ENCODE results near the gene FYCO1.
A peak's percentile ranks its signal among the peaks of the same experiment; 100 is the strongest.

The FYCO1 gene

DNA sequence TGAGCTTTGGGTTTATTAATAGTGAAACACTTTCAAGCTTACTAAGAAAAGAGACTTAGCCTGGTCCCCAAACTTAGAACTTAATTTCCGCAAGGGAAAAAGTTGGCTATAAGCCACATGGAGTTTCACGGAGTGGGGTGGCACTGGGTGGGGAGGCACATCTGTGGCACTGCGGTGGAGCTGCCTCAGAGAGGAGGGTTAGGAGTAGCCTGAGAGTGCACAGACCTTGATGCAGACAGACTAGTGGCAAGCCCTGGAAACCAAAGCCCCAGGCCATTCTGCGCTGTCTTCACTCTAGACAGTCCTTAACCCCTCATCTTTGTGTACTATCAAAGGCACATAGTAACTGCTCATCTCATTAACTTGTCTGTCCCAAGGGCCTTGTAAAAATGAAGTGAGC, 30.4 kb downstream of the FYCO1 start:
- DNase-seq (ENCODE audit: low read depth in 3 of 3) = no peak

- peak in 1 of 3 experiments; percentile 51 for DNase-seq (ENCODE audit: low read depth in 3 of 3)
These were observed 31.5 kb downstream of the FYCO1 start for GRCh38 chr3:45964139-45964538.

- no peak for DNase-seq (ENCODE audit: low read depth in 3 of 3)
These were observed 33.6 kb downstream of the FYCO1 start for GRCh38 chr3:45962033-45962432.

DNA sequence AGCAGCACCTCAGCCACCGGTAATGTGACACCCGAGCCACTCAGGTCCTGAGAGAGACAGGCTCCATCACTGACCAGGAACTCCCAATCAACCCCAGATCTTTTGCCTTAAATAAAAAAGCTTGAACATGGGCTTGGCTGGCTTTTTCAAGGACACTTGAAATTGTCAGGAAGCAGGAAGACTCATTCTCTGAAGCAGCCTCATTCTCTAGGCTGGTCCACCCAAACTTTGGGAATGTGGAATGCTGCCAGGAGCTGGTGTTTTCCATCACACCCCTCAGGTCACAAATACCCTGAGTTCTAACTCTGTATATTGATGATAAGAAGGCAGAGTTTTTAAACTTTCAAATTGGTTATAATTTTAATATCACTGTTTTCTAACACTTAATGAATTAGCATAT, 35.3 kb downstream of the FYCO1 start:
- no peak for DNase-seq (ENCODE audit: low read depth in 3 of 3)

GRCh38 chr3:45959201-45959600, 36.4 kb downstream of the FYCO1 start:
- no peak for DNase-seq (ENCODE audit: low read depth in 3 of 3)

- DNase-seq (ENCODE audit: low read depth in 3 of 3) = no peak
These were observed 37.3 kb downstream of the FYCO1 start for GRCh38 chr3:45958321-45958791.

- no peak for DNase-seq (ENCODE audit: low read depth in 3 of 3)
These were observed 38.0 kb downstream of the FYCO1 start for GRCh38 chr3:45957586-45957985.

GRCh38 chr3:45955706-45956105, 39.9 kb downstream of the FYCO1 start:
- DNase-seq (ENCODE audit: low read depth in 3 of 3) = no peak

DNA sequence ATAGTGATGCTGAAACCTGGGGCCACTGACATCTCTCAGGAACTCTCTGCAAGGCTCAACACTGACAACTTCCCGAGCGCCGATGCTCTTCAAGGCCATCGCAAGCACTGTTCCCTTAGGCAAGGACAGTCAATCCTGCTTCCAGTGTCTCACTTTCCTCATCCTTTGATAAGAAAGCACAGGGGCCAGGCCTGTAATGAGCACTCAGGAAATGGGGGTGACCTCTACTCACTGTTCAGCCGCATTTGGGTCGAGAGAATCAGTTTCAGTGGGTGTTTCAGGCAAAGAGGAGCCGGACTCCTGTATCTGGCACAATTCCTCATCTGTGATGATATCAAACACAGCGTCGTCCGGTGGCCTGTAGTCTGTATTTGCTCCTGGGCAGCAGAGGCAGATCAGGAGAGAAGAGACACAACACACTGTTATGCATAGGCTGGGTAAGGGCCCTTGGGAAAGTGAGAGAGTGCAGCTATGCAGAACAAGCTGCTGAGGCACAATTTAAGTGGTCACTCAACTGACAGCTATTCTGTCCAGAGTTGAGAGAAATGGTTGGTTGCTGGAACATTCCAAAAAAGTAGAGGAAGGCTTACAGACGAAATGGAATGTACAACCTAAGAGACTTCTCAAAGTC, 40.5 kb downstream of the FYCO1 start:
- no peak for DNase-seq (ENCODE audit: low read depth in 3 of 3)

GRCh38 chr3:45954306-45954705, 41.3 kb downstream of the FYCO1 start:
- DNase-seq (ENCODE audit: low read depth in 3 of 3) = no peak

- no peak for DNase-seq (ENCODE audit: low read depth in 3 of 3)
These were observed 42.1 kb downstream of the FYCO1 start for GRCh38 chr3:45953536-45953935.

DNA sequence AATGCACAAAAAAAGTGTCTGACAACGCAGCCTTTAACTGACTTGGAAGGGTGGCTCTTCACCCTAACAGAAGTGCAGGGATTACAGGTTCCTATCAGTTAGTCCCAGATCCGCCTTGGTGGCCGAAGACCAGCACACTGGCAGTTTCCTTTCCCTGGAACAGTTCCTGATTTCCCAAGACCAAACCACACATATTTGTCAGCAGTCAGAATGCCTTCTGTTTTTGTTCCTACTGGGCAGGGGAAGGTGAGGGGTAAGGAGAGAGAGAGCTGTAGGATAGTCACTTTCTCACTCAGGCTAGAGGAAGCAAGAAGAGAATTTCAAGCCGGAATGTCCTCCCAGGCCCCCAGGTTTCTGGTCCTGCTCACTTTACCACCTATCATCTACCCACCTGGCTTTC, 43.2 kb downstream of the FYCO1 start:
- DNase-seq (ENCODE audit: low read depth in 3 of 3) = no peak

DNA sequence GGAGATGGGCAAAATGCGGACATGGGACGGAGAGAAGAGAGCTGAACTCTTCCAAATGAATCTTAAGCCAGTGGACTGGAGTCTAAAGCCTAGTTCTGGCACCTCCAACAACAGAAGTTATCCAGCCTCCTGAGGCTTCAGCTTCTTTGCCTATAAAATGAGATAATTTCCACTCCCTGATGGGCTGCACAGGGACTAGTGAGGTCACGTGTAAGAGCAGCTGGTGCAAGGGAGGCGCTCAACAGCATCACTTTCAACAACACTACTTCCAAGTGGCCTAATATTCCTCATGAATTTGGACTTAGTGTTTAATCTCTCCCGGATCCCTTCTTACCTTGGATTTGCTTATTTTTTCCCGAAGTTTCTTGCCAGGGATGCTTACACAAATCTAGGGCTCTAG, 43.7 kb downstream of the FYCO1 start:
- DNase-seq (ENCODE audit: low read depth in 3 of 3) = no peak

DNA sequence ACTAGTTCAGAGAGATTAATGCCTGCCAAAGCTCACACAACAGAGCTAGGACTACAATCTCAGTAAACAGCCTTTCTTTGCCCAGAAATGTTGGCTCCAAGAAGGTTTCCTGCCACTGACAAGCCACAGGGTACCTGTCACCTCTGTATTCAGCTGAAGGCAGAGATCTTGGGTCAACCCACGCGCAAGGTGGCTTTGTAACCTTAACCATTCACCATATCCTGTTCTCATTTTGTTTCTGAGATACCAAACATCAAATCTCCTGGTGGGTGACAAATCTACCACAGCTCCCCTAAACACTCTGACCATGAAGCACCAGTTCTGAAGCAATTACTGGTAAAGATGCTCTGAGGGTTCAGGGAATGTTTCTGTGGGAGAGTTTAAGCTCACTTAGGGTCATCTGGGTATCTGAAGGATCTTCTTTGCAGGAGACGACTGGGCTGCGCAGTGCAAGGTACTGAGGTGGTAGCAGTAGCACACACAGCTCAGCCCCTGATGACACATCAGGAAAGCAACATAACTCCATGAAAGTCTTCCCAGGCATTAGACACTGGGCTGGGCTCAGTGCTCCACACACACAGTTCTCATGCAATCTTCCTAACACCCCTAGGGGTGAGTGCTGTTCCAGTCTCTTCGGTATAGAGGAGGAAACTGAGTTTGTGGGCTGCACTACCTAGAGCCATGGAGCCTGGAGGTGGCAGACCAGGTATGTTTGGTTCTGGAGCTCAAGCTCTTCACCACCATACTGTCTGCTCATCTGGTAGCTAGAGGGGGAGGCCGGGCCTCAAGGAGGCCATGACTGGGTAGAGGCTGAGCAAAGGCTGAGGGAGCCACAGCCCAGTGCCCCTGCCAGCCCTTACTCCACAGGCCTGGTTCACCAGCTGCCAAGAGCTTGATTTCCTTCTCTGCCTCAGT, 44.7 kb downstream of the FYCO1 start:
- peak in 1 of 3 experiments; percentile 41 for DNase-seq (ENCODE audit: low read depth in 3 of 3)

GRCh38 chr3:45950131-45950530, 45.5 kb downstream of the FYCO1 start:
- DNase-seq (ENCODE audit: low read depth in 3 of 3) = no peak

DNA sequence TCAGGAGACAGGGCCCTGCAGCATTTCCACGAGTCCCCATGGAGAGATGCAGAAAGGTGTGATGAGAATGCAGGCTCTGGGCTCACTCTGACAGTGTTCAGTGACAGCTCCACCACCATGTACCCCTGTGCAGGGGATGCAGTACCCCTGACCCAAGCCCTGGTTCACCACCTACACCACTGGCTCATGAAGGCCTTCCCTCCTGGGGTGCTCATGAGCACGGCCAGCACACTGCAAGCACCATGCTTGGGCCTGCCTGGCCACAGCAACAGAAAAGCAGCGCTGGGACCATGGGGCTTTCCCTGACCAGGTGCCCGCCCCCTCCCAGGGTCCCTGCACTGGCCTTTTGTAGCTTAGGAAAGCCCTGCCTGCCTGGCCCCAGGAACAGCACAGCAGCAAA, 46.2 kb downstream of the FYCO1 start:
- DNase-seq (ENCODE audit: low read depth in 3 of 3) = no peak

- no peak for DNase-seq (ENCODE audit: low read depth in 3 of 3)
These were observed 46.7 kb downstream of the FYCO1 start for GRCh38 chr3:45948881-45949280.

DNA sequence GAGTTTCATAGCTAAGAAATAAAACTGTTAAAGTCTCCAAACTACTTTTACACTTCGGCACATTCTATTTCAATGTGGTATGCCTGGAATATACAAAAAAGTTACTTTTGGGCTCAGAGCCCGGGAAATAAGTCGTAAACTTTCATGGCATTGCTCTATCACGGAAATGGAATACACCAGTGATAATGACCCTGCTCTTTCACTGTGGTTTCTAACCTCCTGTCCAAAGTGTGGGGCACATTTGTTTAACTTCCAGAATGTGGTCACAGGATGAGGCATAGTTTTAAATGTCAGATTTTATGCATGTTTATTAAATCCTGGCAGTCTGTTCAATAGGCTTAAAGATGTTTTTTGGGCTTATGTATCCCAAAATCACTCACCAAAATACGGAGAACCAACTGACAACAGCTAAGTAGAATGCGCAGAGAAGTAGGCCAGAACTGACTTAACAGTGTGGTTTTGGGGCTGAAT, 47.3 kb downstream of the FYCO1 start:
- no peak for DNase-seq (ENCODE audit: low read depth in 3 of 3)

DNA sequence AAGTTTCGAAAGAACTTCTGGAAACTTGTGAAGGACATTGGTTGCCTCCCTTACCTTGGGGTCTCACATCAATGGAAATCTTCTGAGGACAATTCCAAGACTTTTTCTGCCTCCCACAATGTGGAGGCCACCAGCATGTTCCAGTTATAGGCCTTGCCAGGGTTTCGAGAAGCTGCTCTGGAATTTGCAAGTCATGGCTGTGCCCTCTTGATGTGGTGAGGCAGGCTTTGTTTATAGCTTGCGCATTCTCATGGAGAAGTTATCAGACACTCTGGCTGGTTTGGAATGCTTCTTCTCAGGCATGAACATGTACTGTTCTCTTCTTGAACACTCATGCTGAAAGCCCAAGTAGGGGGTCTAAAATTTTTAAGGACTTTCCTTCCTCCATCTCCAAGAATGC, 48.3 kb downstream of the FYCO1 start:
- no peak for DNase-seq (ENCODE audit: low read depth in 3 of 3)

- no peak for DNase-seq (ENCODE audit: low read depth in 3 of 3)
These were observed 48.7 kb downstream of the FYCO1 start for GRCh38 chr3:45946875-45947274.

DNA sequence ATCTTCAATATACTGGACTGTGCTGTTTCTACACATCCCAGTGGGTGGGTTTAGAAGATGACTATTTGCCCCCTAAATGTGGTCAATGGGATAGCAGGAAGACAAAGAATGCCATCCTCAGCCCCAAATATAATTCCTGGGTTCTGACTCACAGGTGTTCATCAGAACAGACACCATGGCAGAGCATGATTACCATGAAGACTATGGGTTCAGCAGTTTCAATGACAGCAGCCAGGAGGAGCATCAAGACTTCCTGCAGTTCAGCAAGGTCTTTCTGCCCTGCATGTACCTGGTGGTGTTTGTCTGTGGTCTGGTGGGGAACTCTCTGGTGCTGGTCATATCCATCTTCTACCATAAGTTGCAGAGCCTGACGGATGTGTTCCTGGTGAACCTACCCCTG, 49.3 kb downstream of the FYCO1 start:
- no peak for DNase-seq (ENCODE audit: low read depth in 3 of 3)

- DNase-seq (ENCODE audit: low read depth in 3 of 3) = no peak
These were observed 50.6 kb downstream of the FYCO1 start for GRCh38 chr3:45944830-45945620.

All from stimulated activated CD4-positive, alpha-beta T cell treated with anti-CD3 and anti-CD28 coated beads, TNF-alpha, amount 100 ng/mL, for 24 hours (primary cell).